Middle frontal gyrus (tissue), 1 donor: ENCODE results near the gene FKBP1B.
"Not testable (repeated sequence)": the region's sequence is repeated elsewhere in the genome, so short reads cannot be mapped to it uniquely, and the experiment has no call there.

ENCODE experiments used
- DNase-seq: peaks from one replicate; pipeline ENCODE4 v3.0.0-alpha.2; 2015; ENCODE audit warnings: low spot score; ENCODE audit errors: extremely low spot score

Gene FKBP1B

DNA sequence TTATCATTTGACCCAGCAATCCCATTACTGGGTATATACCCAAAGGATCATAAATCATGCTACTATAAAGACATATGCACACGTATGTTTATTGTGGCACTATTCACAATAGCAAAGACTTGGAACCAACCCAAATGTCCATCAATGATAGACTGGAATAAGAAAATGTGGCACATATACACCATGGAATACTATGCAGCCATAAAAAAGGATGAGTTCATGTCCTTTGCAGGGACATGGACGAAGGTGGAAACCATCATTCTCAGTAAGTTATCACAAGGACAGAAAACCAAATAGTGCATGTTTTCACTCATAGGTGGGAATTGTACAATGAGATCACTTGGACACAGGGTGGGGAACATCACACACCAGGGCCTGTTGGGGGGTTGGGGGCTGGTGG lies 51.2 kb downstream of the FKBP1B start:
- not testable (repeated sequence) for DNase-seq

- DNase-seq, result no peak
These were observed 52.5 kb downstream of the FKBP1B start for GRCh38 chr2:24101992-24102391.

GRCh38 chr2:24102677-24103076 lies 53.1 kb downstream of the FKBP1B start:
- no peak for DNase-seq

DNA sequence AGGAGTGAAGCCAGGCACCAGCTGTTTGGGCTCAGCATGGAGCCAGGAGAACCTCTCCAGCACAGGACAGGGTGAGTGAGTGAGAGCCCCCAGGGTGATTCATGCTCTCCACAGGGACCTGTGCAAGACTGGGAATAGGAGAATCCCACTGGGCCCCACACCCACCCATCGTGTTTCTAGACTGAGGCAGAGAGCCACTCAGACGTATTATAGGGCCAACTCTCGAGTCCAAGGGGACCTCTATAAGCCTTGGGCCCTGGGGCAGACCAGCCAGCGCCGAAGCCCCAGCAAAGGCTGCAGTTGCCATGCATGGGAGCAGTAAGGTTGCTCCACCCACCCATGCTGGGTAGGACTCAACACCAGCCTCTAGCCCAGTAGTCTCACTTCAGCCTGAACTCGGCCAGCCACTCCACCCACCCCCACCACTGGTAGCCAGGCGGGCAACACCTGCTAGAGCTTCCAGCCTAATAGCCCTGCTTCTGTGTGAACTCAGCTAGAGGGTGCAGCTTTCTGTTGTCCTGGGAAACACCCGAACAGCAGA lies 54.6 kb downstream of the FKBP1B start:
- no peak for DNase-seq

- DNase-seq, result no peak
These were observed 55.4 kb downstream of the FKBP1B start for GRCh38 chr2:24104906-24105305.

DNA sequence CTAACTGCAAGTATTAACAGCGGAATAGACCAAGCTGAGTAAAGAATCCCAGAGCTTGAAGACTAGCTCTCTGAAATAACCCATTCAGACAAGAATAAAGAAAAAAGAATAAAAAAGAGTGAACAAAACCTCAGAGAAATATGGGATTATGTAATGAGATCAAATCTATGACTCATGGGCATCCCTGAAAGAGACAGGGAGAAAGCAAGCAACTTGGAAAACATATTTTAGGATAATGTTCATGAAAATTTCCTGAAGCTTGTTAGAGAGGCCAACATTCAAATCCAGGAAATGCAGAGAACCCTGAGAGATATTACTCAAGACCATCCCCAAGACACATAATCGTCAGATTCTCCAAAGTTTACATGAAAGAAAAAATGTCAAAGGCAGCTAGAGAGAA lies 56.3 kb downstream of the FKBP1B start:
- DNase-seq, result no peak

- DNase-seq, result no peak
These were observed 57.2 kb downstream of the FKBP1B start for GRCh38 chr2:24106786-24107185.

GRCh38 chr2:24107336-24107735 lies 57.8 kb downstream of the FKBP1B start:
- no peak for DNase-seq

DNA sequence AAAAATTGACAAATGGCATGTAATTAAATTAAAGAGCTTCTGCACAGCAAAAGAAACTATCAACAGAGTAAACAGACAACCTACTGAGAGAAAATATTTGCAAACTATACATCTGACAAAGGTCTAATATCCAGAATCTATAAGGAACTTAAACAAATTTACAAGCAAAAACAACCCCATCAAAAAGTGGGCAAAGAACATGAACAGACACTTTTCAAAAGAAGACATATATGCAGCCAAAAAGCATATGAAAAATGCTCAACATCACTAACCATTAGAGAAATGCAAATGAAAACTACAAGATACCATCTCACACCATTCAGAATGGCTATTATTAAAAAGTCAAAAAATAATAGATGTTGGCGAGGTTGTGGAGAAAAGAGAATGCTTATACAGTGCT lies 59.9 kb downstream of the FKBP1B start:
- not testable (repeated sequence) for DNase-seq

GRCh38 chr2:24110660-24111303 lies 61.2 kb downstream of the FKBP1B start:
- DNase-seq, result no peak

DNA sequence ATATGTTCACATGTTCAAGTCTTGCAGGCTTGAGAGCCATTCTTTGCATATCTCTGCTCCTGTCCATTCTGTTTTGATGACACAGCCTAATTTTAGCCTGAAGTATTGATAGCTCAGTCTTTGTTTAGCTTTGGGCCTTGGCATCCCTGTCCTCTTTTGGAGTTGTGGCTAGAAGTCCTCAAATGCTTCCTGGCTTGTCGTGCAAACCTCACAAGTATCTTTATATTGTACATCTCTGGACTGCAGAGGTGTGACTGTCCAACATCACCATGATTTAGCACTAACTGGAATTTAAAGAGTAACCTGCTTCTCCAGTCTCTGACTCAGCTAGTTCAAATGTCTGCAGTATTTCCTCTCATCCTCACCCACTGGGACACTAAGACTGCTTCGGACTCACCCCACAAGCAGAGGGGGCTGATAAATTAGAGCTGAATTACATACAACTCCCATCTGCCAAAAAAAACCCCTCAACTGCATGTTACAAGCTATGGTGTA lies 61.9 kb downstream of the FKBP1B start:
- no peak for DNase-seq
